Ovary (tissue), 3 donors: ENCODE data around the gene PRDX4.

Experiments
- CTCF ChIP-seq, 3 donors: fragments of 450-650 bp in 2 of 3; fragments of 200-600 bp in 1 of 3; IDR thresholded peaks; one replicate each; pipeline versions ENCODE4 v1.5.1 to v1.8.0; 2016 to 2022; ENCODE audit warnings: antibody characterized with exemption in 3 of 3, mild to moderate bottlenecking in 1 of 3
- EP300 ChIP-seq: sonication (generic); formaldehyde crosslinking; IDR thresholded peaks from one replicate; pipeline ENCODE4 v1.6.1; 2017; ENCODE audit warnings: antibody characterized with exemption
- POLR2A ChIP-seq: fragments of 450-650 bp; IDR thresholded peaks from one replicate; pipeline ENCODE4 v1.6.1; 2017; ENCODE audit warnings: antibody characterized with exemption, mild to moderate bottlenecking, moderate library complexity
- donor health status: DM: no; HTN: no; CAD: no.

- TF ChIP-seq CTCF (IDR thresholded peaks at IDR 0.05) (no peak), EP300 (no peak), POLR2A (no peak)
Measured at GRCh38 chrX:23666282-23666681, 1.0 kb upstream of the PRDX4 start.
